Measurements from ENCODE around the gene NDUFA8.

- TF ChIP-seq CTCF (conservative IDR thresholded peaks at IDR 0.05) (no peak), EZH2 (IDR thresholded peaks at IDR 0.05; ENCODE audit: low read depth) (no peak)
These were observed 14.1 kb downstream of the NDUFA8 start for GRCh38 chr9:122145592-122145863.

All from PC-9 (cell line).